Stimulated activated CD4-positive, alpha-beta T cell treated with anti-CD3 and anti-CD28 coated beads, Interleukin-4, amount 100 ng/mL, for 1 hour (primary cell): ENCODE data around the gene ZC3H12C.

Experiments used
- DNase-seq: peaks from one replicate; pipeline ENCODE4 v3.0.0-alpha.2; 2020

Gene ZC3H12C

DNA sequence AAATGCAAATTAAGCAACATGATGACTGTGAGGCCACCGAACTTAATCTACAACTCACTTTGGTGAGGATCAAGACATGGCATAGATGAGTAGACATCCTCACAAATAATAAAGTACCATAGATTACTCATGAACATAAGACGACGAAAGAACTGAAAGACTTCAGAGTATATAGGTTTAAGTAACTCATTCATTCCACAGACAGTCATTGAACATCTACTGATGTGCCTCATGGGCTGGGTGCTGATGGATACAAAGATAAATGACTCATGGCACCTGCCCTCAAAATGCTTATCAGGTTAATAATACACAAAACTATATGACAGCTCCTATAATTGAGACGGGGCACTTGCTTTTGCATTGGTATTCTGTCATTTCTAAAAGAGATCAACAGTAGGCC, 63.3 kb downstream of the ZC3H12C start:
- DNase-seq: no peak

- DNase-seq: no peak
These were observed 65.4 kb downstream of the ZC3H12C start for GRCh38 chr11:110158317-110159200.

GRCh38 chr11:110159476-110159875, 66.3 kb downstream of the ZC3H12C start:
- no peak for DNase-seq

DNA sequence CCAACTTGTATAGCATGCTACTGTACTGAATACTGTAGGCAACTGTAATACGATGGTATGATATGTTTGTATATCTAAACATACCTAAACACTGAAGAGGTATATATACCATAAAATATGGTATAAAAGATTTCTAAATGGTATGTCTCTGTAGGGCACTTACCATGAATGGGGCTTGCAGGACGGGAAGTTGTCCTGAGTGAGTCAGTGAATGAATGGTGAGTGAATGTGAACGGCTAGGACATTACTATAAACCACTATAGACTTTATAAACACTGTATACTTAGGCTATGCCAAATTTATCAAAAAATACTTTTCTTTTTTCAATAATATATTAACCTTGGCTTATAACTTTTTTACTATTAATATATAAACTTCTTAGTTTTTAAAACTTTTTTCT, 66.8 kb downstream of the ZC3H12C start:
- DNase-seq: no peak

GRCh38 chr11:110160437-110160836, 67.2 kb downstream of the ZC3H12C start:
- DNase-seq: no peak

DNA sequence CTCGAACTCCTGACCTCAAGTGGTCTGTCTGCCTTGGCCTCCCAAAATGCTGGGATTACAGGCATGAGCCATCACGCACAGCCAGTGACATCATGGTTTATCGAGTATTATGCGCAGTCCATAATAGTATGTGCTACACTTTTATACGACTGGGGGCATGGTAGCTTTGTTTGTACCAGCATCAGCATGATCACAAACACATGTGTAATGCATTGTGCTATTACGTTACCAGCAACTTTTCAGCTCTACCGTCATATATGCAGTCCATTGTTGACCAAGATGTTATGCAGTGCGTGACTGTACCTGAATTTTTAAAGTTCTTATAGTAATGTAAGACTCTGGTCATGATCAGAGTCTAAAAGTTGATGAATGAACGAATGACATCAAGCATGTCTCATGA, 67.9 kb downstream of the ZC3H12C start:
- no peak for DNase-seq

- no peak for DNase-seq
These were observed 69.0 kb downstream of the ZC3H12C start for GRCh38 chr11:110162216-110162615.

- DNase-seq: no peak
These were observed 72.1 kb downstream of the ZC3H12C start for GRCh38 chr11:110165039-110165925.

DNA sequence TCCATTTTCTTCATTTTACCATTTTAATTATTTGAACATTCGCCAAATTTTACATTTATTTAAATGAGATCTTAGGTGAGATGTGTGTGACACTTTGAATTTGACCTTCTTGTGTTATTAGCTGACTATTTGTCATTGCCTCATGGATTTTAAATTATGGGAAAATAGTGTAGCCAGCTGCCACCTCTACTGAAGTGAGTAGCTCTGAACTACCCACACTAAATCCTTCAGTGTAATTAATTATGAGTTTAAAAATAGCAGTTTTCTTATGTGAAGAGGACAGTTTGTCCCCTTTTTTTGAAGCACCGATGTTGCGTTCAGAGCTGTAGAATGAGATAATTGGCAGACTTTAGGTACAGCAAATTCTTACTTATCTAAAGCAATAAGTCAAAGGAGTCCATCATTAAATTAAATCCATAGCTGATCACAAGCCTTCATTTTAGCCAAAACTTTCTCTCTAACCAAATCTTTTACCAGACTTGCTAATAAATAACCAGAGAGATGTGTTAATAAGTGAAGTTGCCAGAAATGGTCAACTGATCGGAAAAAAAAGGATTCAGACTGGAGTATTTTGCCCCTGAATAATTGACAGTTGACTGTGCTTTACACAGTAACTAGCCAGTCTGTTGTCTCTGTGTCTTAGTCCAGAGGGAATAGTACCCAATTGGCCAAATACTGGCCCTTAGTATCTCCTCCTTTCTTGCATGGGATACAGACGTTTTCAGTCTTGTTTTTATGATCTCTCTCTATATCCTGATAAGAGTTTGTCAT, 75.0 kb downstream of the ZC3H12C start:
- DNase-seq: no peak

DNA sequence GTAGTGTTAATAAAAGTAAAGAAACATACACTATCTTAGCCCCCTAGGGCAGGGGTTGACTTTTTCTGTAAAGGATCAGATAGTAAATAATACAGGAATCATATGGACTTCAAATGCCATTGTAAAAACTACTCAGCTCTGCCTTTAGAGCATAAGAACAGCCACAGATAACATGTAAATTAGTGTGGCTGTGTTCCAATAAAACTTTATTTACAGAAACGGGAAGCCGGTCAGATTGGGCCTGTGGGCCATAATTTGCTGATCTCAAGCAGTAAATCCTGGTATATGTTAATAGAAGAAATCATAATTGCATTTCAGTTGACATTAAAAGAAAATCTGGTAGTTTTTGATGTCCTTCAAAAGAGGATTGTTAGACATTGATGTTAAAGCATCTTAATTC, 76.5 kb downstream of the ZC3H12C start:
- no peak for DNase-seq

DNA sequence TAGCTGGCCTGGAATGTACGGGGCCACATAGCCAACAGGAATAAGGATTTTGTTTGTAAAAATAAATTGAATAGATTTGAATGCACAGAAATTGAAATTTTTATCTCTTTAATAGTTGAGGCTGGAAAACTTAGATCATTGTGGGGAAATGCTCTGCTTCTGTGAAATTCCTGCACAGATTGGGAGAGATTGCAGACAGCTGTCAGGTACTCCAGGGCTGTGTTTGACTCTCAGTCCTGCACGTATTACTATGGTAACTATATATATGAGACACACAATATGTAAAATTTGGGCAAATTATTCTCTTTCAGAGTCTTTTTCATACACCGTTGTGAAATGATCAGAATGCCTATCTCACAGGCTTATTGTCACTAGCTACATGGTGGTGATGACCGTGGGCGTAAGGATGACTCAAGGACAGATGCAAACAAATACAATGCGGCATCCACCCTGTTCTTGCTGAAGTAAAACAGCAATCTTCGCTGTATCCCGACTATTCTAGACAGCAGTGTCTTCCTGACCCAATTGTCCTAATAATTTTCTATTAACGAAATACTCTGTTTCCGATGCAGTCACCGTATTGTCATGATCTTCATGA, 79.4 kb downstream of the ZC3H12C start:
- DNase-seq: peak; percentile 10

DNA sequence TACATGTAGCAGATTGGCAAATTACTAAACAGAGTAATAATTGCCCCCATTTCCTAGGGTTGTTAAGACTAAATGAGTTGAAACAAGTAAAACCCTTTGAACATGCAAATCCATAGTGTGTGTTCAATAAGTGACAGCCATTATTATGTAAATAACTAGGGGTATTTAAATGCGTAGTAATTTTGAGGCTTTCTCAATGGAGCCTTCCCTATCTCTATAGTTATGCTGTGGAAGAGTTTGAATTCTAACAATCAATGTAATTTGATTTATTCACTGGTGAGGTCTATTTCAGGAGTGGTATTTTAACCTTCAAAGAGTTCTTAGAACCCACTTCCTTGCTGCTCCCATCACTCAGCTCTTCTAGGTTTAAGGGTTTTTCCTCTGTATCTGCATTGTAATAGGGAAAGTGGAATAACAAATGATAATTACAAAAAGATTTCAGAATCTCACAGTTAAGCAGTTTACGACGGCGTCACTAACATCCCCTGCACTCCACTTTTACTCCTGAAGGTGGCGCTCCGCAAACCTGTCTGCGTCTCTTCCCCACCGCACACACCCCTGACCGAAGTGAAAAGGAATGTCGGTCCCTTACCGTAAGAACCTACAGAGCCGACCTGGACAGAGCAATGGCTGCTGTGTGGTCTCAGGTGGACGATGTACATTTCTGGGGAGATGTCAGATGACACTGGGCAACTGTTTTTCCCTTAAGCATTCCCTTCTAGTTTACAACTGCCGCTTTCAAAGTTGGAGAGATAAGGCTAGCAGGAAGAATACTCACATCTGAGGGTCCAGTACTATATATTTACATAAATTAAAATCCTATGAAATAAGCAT, 80.8 kb downstream of the ZC3H12C start:
- DNase-seq: peak; percentile 65

DNA sequence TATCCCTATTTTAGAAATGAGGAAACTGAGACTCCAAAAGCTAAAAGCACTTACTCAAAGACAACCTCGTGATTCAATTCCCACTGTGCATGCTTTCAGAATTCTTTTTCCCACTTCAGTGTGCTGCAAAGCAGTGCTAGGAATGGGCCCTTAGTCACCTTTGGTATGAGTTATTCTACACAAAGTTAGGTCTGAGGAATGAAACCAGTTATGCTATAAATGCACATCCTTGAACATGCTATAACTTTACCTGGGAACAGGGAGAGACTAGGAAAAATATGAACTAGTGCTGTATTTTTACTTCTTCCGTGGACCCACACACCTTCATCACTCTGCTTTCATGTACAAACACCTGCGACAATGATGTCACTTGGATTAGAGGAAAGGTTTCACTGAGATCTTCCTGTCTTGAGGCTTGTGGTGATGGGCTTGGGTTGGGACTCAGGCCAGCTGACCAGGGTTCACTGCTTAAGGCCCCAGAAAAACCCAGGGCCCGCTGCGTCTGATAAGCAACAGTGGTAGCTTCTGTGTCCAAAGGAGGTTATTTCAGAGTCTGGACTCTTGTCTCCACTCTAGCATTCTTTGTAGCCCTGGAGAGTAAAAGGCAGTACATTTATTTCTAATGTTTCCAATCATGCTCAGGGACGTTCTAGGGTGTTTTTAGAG, 81.6 kb downstream of the ZC3H12C start:
- no peak for DNase-seq

DNA sequence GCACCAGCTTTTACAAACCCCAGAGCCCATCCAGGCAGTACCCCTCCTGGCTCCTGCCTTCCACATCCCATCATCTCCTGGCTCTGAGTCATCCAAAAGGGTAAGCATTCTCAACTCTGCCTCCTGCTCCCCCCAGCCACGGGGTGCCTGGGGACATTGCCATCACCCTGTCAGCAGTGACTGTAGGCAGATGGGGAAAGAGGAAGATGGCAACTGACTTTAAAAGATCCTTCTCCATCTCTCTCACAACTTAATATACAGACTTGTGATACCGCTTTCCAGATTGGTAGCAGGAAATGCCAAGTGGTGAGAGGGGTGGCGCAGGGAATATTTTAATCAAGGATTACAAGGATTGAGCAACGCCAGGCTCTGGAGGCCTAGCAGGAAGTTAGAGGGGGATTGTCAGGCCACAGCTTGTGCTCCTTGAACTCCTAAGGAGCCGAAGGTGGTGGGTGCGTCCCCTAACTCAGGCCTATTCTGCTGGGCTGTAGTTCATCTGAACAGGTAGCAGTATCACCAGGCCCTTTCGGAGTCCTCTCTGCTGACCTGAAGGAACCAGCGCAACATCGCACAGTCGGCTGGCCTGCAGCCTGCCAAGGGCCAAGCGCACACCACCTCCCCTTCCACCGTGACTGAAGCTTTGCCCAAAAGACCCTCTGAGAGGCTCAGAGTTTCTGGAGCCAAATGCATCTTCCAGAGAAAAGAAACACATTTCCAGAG, 83.3 kb downstream of the ZC3H12C start:
- DNase-seq: no peak

DNA sequence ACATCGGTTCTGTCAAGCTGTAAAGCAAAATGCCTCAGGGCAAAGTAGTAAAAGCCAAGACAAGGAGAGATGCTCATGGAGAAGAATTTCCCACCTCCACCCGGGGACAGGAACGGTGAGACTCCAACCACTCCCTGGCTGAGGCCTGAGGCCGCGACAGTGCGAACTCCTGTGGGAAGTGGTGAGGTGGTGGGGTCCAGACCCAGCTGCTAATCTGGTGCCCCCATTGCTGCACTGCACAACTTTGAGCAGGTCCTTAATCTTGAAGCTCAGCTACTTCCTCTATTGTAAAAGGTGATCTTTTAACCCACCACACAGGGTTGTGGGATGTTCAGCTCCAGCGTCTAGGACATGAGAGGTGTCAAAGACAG, 83.9 kb downstream of the ZC3H12C start:
- no peak for DNase-seq

DNA sequence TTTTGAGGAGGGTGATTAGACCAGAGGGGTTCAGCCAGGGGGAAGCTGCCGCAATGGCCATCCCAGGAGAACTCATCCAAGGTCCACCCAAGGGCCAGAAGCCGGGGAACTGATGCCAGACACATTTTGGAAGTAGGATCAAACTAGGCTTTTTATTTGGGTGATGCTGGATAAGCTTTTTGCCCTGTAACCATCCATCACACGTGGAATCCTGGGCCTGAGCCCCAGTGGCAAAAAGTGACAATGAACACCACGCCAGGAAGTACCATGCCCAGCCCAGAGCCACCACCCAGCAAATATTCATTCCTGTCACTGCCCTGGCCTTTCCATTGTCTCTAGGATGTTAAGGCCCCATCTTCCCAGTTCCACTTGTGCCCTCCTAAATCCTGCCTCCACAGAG, 85.9 kb downstream of the ZC3H12C start:
- DNase-seq: no peak

DNA sequence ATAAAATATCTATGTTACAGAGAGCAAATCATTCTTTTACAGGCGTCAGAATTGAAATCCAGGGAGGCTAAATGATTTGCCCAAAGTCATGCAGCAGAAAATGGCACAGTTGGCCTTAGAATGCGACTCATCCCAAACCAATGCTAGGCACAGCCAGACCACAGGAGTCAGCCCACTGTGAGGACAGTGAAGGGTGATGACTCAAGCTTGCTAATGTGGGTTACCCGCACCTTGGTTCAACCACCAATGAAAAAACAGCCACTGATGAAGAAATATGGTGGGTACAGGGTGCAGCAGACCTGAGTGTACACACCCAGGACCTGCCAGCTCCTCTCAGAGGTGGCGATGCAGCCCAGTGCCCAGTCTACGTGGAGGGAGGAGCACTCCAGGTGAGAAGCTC, 89.7 kb downstream of the ZC3H12C start:
- DNase-seq: no peak

GRCh38 chr11:110184456-110184855, 91.3 kb downstream of the ZC3H12C start:
- no peak for DNase-seq

GRCh38 chr11:110185121-110185591, 92.0 kb downstream of the ZC3H12C start:
- DNase-seq: no peak

DNA sequence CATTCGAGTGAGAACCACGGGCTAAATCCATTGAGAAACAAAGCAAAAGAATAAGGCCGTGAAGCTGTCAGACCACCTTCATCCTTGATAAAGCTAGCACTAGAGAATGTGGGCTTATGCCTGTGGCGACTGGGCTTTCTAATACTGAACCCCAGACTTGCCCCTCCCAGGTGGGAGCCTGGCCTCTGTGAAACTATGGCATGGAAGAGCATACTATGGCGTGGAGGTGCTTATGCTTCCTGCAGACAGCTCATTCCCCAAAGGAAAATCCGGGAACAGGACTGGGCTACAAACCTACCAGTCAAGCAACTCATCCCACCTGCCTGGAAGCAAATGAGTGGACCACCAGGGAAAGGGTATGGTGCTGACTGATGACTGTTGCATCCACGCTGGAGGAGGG, 92.4 kb downstream of the ZC3H12C start:
- DNase-seq: no peak
